Kidney (tissue), 14 donors: Measurements from ENCODE around the gene DHDH. TPM values are rescaled to one million over a fixed set of nuclear protein-coding genes. Genes with fewer than 3 reads are reported as not detected.
A peak's percentile ranks its signal among the peaks of the same experiment; 100 is the strongest.
"Not testable (repeated sequence)": the region's sequence is repeated elsewhere in the genome, so short reads cannot be mapped to it uniquely, and the experiment has no call there.

Experiments used
- DNase-seq, 5 donors: peaks; one replicate each; pipeline ENCODE4 v3.0.0-alpha.2; 2013 to 2020
- FAIRE-seq: peaks from 2 replicates; lab custom pipeline; 2012; peaks lifted over from hg19 to GRCh38; lab: Jason Lieb, UNC
- H3K27ac ChIP-seq, 2 donors: one replicate each; pipeline ENCODE4 v1.7.0; 2013; ENCODE audit warnings: low read depth in 2 of 2, low read length in 2 of 2, inconsistent platforms in 1 of 2
- H3K27me3 ChIP-seq: one replicate; pipeline ENCODE4 v1.7.1; 2013; ENCODE audit warnings: low read length, inconsistent platforms; ENCODE audit not compliant: control insufficient read depth, insufficient read depth
- H3K36me3 ChIP-seq, 3 donors: one replicate each; pipeline versions ENCODE4 v1.7.0 to v1.7.1; 2013; ENCODE audit warnings: low read length in 3 of 3, control low read depth in 1 of 3, inconsistent platforms in 1 of 3; ENCODE audit not compliant: insufficient read depth in 3 of 3, control insufficient read depth in 2 of 3
- H3K4me1 ChIP-seq, 3 donors: one replicate each; pipeline versions ENCODE4 v1.7.0 to v1.7.1; 2013; ENCODE audit warnings: low read length in 3 of 3, inconsistent platforms in 1 of 3, low read depth in 1 of 3; ENCODE audit not compliant: control insufficient read depth in 2 of 3, insufficient read depth in 2 of 3
- H3K4me3 ChIP-seq, 3 donors: one replicate each; pipeline versions ENCODE4 v1.7.0 to v1.8.1; 2013; ENCODE audit warnings: low read length in 3 of 3, control low read depth in 1 of 3, inconsistent platforms in 1 of 3
- H3K9ac ChIP-seq, 3 donors: one replicate each; pipeline versions ENCODE4 v1.7.0 to v1.7.1; 2013; ENCODE audit warnings: low read length in 3 of 3, control low read depth in 1 of 3, inconsistent platforms in 1 of 3
- H3K9me3 ChIP-seq, 3 donors: one replicate each; pipeline versions ENCODE4 v1.7.0 to v1.7.1; 2013; ENCODE audit warnings: low read length in 3 of 3, control low read depth in 1 of 3, inconsistent platforms in 1 of 3; ENCODE audit not compliant: control insufficient read depth in 2 of 3, insufficient read depth in 1 of 3
- CTCF ChIP-seq: IDR thresholded peaks from 3 replicates; pipeline ENCODE4 v1.5.1; 2012; ENCODE audit warnings: mild to moderate bottlenecking, moderate library complexity, borderline replicate concordance; ENCODE audit not compliant: insufficient read depth; ENCODE audit errors: extremely low read depth
- intact Hi-C: fragments of 100-400 bp; cut with DNase I; formaldehyde crosslinking; loops from one replicate; pipeline ENCODE4 v1.11.1; 2022
- polyA plus RNA-seq: library from polyadenylated mRNA; stranded (reverse); fragments of 350-450 nt; fragmentation: Illumina TruSeq; extraction: RNeasy Lipid Tissue Mini Kit (QIAGEN cat#74804); gene quantifications from one replicate; pipeline ENCODE4 v1.2.3, GENCODE V29; 2014; ENCODE audit warnings: low read depth, low replicate concordance; ENCODE audit not compliant: insufficient read depth
- total RNA-seq: library from RNA; stranded (reverse); fragmentation: NEBNext Ultra II Directional; extraction: Animal tissue kit (Norgen Biotek cat#: 25700); gene quantifications from one replicate; pipeline ENCODE4 v1.2.1, GENCODE V29; 2021
- donor health status: control.
- donor health status: control.
- donor health status: control.
- donor health status: control.
- donor health status: control.
- donor health status: DM: yes; HTN: yes; CAD: no.
- donor health status: Normal renal cell carcinoma (clear cell type).

DHDH gene
- total and polyA plus RNA-seq, 2 donors from 2014 or later: 0.60 to 26.3 TPM

- FAIRE-seq (no peak), DNase-seq (peak in 1 of 5 donors; percentile 32)
- H3K4me3 ChIP-seq: no peak overlapping the region
- no peak overlapping the region for H3K27ac ChIP-seq
- no peaks in the 10 kb centered on the region for H3K4me1 ChIP-seq
- no peak overlapping the region for H3K9ac ChIP-seq
- no peak for TF ChIP-seq CTCF
- H3K27me3 ChIP-seq: no peaks in the 10 kb centered on the region
- intact Hi-C loops: no loop called here
- no peaks in the 10 kb centered on the region for H3K9me3 ChIP-seq
- peaks cover 0 to 9% (median 7%) of the 10 kb centered on the region in 3 donors for H3K36me3 ChIP-seq
These were observed 8.2 kb upstream of the DHDH start for GRCh38 chr19:48925240-48925843.

- intact Hi-C loops, DNase-seq, H3K27ac ChIP-seq, H3K9ac ChIP-seq, FAIRE-seq, H3K9me3 ChIP-seq, H3K4me1 ChIP-seq, H3K27me3 ChIP-seq, H3K36me3 ChIP-seq, H3K4me3 ChIP-seq: not testable (repeated sequence)
These were observed 7.6 kb upstream of the DHDH start for GRCh38 chr19:48925890-48926289.

- FAIRE-seq: no peak
- H3K27ac ChIP-seq: no peak overlapping the region
- H3K36me3 ChIP-seq: peaks cover 0 to 2% (median 0%) of the 10 kb centered on the region in 3 donors
- no peaks in the 10 kb centered on the region for H3K27me3 ChIP-seq
- no peak overlapping the region for H3K9ac ChIP-seq
- H3K4me1 ChIP-seq: no peaks in the 10 kb centered on the region
- intact Hi-C loops: no loop called here
- TF ChIP-seq CTCF: no peak
- DNase-seq: peak in 1 of 5 donors; percentile 54
- no peaks in the 10 kb centered on the region for H3K9me3 ChIP-seq
- H3K4me3 ChIP-seq: no peak overlapping the region
These were observed 6.6 kb upstream of the DHDH start for GRCh38 chr19:48926909-48927308.

GRCh38 chr19:48927692-48928091, 5.8 kb upstream of the DHDH start:
- H3K9ac ChIP-seq, DNase-seq, H3K4me1 ChIP-seq, intact Hi-C loops, H3K9me3 ChIP-seq, H3K27me3 ChIP-seq, H3K4me3 ChIP-seq, H3K36me3 ChIP-seq, FAIRE-seq, H3K27ac ChIP-seq: not testable (repeated sequence)
